NCI-H82 treated with DMSO at 0.1 percent for 48 hours (cell line): ENCODE results near the gene DUSP18.
"Not testable (repeated sequence)": the region's sequence is repeated elsewhere in the genome, so short reads cannot be mapped to it uniquely, and the experiment has no call there.

ENCODE experiments used
- DNase-seq: peaks from one replicate; lab custom pipeline; 2025; ENCODE audit not compliant: unreplicated experiment; lab: John Stamatoyannopoulos, UW

The DUSP18 gene

GRCh38 chr22:30679895-30680690, 12.4 kb upstream of the DUSP18 start:
- DNase-seq, result not testable (repeated sequence)

GRCh38 chr22:30676565-30676964, 8.9 kb upstream of the DUSP18 start:
- DNase-seq, result not testable (repeated sequence)

GRCh38 chr22:30675436-30675835, 7.8 kb upstream of the DUSP18 start:
- peak; percentile 14 for DNase-seq

GRCh38 chr22:30674482-30674881, 6.8 kb upstream of the DUSP18 start:
- DNase-seq, result no peak

- DNase-seq, result no peak
Observed at GRCh38 chr22:30673136-30673535, 5.5 kb upstream of the DUSP18 start.

GRCh38 chr22:30671071-30671470, 3.4 kb upstream of the DUSP18 start:
- DNase-seq, result no peak

- no peak for DNase-seq
Observed at GRCh38 chr22:30668386-30668710, 673 bp upstream of the DUSP18 start.

- no peak for DNase-seq
Observed at GRCh38 chr22:30667107-30667493, 575 bp downstream of the DUSP18 start.

GRCh38 chr22:30665786-30666185, 1.9 kb downstream of the DUSP18 start:
- DNase-seq, result no peak

GRCh38 chr22:30665266-30665665, 2.4 kb downstream of the DUSP18 start:
- no peak for DNase-seq

- DNase-seq, result no peak
Observed at GRCh38 chr22:30664798-30665197, 2.9 kb downstream of the DUSP18 start.

GRCh38 chr22:30662040-30662439, 5.6 kb downstream of the DUSP18 start:
- no peak for DNase-seq

GRCh38 chr22:30655532-30655931, 12.1 kb downstream of the DUSP18 start:
- DNase-seq, result no peak

- DNase-seq, result no peak
Observed at GRCh38 chr22:30654361-30654760, 13.3 kb downstream of the DUSP18 start.

- DNase-seq, result no peak
Observed at GRCh38 chr22:30652852-30653251, 14.8 kb downstream of the DUSP18 start.

GRCh38 chr22:30650508-30651116, 17.1 kb downstream of the DUSP18 start:
- DNase-seq, result no peak

- no peak for DNase-seq
Observed at GRCh38 chr22:30649430-30650007, 18.2 kb downstream of the DUSP18 start.

GRCh38 chr22:30648825-30649224, 18.9 kb downstream of the DUSP18 start:
- DNase-seq, result no peak

- no peak for DNase-seq
Observed at GRCh38 chr22:30647536-30647935, 20.1 kb downstream of the DUSP18 start.

- DNase-seq, result no peak
Observed at GRCh38 chr22:30646518-30647160, 21.0 kb downstream of the DUSP18 start.

- DNase-seq, result no peak
Observed at GRCh38 chr22:30643055-30643875, 24.4 kb downstream of the DUSP18 start.
